Smooth muscle cell (in vitro differentiated cells): ENCODE results near the gene GLDN. TPM values are rescaled to one million over a fixed set of nuclear protein-coding genes. Genes with fewer than 3 reads are reported as not detected.

Source experiments
- DNase-seq: peaks from one replicate; lab custom pipeline; 2025; ENCODE audit not compliant: unreplicated experiment; lab: John Stamatoyannopoulos, UW
- H2AFZ ChIP-seq: fragments of 200-600 bp; sonication (generic); 2 replicates; pipeline ENCODE4 v1.6.0; 2016; ENCODE audit warnings: antibody characterized with exemption, low read depth, mild to moderate bottlenecking
- H3F3A ChIP-seq: fragments of 200-600 bp; sonication (generic); 2 replicates; pipeline ENCODE4 v1.6.0; 2017; ENCODE audit warnings: antibody characterized with exemption, low read depth
- H3K27ac ChIP-seq: fragments of 200-600 bp; sonication (generic); 2 replicates; pipeline ENCODE4 v1.5.1; 2016; ENCODE audit warnings: low read depth, mild to moderate bottlenecking
- H3K27me3 ChIP-seq: fragments of 200-600 bp; sonication (generic); 2 replicates; pipeline ENCODE4 v1.6.1; 2016; ENCODE audit warnings: low read depth, mild to moderate bottlenecking
- H3K36me3 ChIP-seq: fragments of 200-600 bp; sonication (generic); 2 replicates; pipeline ENCODE4 v1.5.1; 2016; ENCODE audit warnings: low read depth
- H3K4me1 ChIP-seq: fragments of 200-600 bp; sonication (generic); 2 replicates; pipeline ENCODE4 v1.5.1; 2016; ENCODE audit warnings: low read depth
- H3K4me2 ChIP-seq: fragments of 200-600 bp; sonication (generic); 2 replicates; pipeline ENCODE4 v1.6.0; 2016; ENCODE audit warnings: mild to moderate bottlenecking
- H3K4me3 ChIP-seq: fragments of 200-600 bp; sonication (generic); 2 replicates; pipeline ENCODE4 v1.5.1; 2016; ENCODE audit warnings: mild to moderate bottlenecking
- H3K79me2 ChIP-seq: fragments of 200-600 bp; sonication (generic); 2 replicates; pipeline ENCODE4 v1.6.0; 2016; ENCODE audit warnings: low read depth, mild to moderate bottlenecking
- H3K9ac ChIP-seq: fragments of 200-600 bp; sonication (generic); 2 replicates; pipeline ENCODE4 v1.6.0; 2016; ENCODE audit warnings: low read depth
- H3K9me3 ChIP-seq: fragments of 200-600 bp; sonication (generic); replicated peaks from 2 replicates; pipeline ENCODE4 v1.5.1; 2016; ENCODE audit warnings: low read depth
- H4K20me1 ChIP-seq: fragments of 200-600 bp; sonication (generic); 2 replicates; pipeline ENCODE4 v1.6.0; 2016; ENCODE audit warnings: low read depth
- WGBS: methylation state at CpG from one replicate; pipeline ENCODE4 v1.1.7; 2016; ENCODE audit warnings: low lambda C conversion rate; 5-methylcytosine and 5-hydroxymethylcytosine counted together
- polyA plus RNA-seq: library from polyadenylated mRNA; unstranded; fragments of >200 nt; fragmentation: Nextera tagmentation; extraction: Ambion mirVana; gene quantifications from 2 replicates; pipeline ENCODE4 v1.2.1, GENCODE V29; 2016
- total RNA-seq: library from RNA; depleted of rRNA; stranded (reverse); fragments of >200 nt; gene quantifications from 2 replicates; pipeline ENCODE4 v1.2.3, GENCODE V29; 2014
- TF ChIP-seq, protein P1 (sequence below): fragments of 200-600 bp; sonication (generic); IDR thresholded peaks from 2 replicates; pipeline ENCODE4 v1.5.1; 2017; ENCODE audit warnings: borderline replicate concordance, mild to moderate bottlenecking, antibody characterized with exemption; ENCODE audit not compliant: insufficient read depth, poor library complexity, severe bottlenecking

GLDN gene
- total and polyA plus RNA-seq, 2 experiments from 2014 or later: 0.18 to 0.81 TPM

DNA sequence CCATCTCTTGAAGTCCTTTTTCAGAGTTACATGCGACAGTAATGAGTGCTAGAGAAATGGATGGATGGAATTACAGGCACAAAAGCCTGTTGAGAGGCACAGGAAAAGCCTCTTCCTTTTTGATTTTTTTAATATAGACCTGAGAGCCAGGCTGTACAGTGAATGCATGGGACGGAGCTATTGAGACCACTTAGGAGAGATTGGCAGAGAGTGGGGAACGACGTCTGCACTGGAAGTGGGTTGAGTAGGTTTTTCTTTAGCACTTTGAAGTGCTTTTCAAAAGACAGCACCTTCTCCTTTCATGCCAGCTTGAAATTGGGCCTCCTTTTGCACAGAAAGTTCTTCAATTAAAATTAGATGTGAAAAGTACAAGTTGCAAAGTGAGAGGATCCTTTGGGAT lies 37.0 kb downstream of the GLDN start:
- 93% methylated on average over 4 of the region's 4 CpGs for WGBS
- TF ChIP-seq, protein P1, sequence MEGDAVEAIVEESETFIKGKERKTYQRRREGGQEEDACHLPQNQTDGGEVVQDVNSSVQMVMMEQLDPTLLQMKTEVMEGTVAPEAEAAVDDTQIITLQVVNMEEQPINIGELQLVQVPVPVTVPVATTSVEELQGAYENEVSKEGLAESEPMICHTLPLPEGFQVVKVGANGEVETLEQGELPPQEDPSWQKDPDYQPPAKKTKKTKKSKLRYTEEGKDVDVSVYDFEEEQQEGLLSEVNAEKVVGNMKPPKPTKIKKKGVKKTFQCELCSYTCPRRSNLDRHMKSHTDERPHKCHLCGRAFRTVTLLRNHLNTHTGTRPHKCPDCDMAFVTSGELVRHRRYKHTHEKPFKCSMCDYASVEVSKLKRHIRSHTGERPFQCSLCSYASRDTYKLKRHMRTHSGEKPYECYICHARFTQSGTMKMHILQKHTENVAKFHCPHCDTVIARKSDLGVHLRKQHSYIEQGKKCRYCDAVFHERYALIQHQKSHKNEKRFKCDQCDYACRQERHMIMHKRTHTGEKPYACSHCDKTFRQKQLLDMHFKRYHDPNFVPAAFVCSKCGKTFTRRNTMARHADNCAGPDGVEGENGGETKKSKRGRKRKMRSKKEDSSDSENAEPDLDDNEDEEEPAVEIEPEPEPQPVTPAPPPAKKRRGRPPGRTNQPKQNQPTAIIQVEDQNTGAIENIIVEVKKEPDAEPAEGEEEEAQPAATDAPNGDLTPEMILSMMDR: no peak

DNA sequence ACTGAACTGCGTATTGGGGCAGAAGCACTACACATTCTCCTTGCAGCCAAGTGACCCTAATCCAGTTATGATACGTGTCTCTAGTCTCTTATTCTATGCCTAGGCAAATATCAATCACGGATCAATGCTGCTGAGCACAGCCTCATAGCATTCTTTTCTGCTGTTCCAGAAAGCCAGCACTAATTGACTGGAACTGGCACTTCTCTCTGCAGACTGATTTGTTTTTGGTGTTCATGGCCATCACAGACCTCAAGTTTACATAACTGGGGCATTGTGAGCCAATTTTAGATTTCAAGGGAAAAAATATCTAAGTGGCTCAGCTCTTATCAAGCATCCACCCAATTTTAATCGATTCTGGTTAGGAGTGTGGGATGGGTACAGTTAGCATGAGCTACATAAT lies 37.9 kb downstream of the GLDN start:
- H3K4me1 ChIP-seq: no peaks in the 10 kb centered on the region
- DNase-seq: no peak
- H3K9ac ChIP-seq: no peak overlapping the region
- H3K4me2 ChIP-seq: no peak overlapping the region
- 88% methylated on average over 4 of the region's 4 CpGs for WGBS
- no peaks in the 10 kb centered on the region for H3K36me3 ChIP-seq
- no peak overlapping the region for H2AFZ ChIP-seq
- H4K20me1 ChIP-seq: no peaks in the 10 kb centered on the region
- no peaks in the 10 kb centered on the region for H3K79me2 ChIP-seq
- no peaks in the 10 kb centered on the region for H3K9me3 ChIP-seq
- no peak overlapping the region for H3K4me3 ChIP-seq
- TF ChIP-seq, protein P1: no peak
- no peaks in the 10 kb centered on the region for H3F3A ChIP-seq
- H3K27me3 ChIP-seq: no peaks in the 10 kb centered on the region
- no peak overlapping the region for H3K27ac ChIP-seq

More for the DNA sequence above, 37.0 kb downstream of the GLDN start:
- Histone ChIP-seq H3K27me3 (no peaks in the 10 kb centered on the region), H3K4me2 (no peak overlapping the region), H3K79me2 (no peaks in the 10 kb centered on the region), H3K4me1 (no peaks in the 10 kb centered on the region), H3K36me3 (no peaks in the 10 kb centered on the region), H3K4me3 (no peak overlapping the region), H4K20me1 (no peaks in the 10 kb centered on the region), H2AFZ (no peak overlapping the region), H3K27ac (no peak overlapping the region), H3F3A (no peaks in the 10 kb centered on the region), H3K9me3 (no peaks in the 10 kb centered on the region), H3K9ac (no peak overlapping the region)
- no peak for DNase-seq

DNA sequence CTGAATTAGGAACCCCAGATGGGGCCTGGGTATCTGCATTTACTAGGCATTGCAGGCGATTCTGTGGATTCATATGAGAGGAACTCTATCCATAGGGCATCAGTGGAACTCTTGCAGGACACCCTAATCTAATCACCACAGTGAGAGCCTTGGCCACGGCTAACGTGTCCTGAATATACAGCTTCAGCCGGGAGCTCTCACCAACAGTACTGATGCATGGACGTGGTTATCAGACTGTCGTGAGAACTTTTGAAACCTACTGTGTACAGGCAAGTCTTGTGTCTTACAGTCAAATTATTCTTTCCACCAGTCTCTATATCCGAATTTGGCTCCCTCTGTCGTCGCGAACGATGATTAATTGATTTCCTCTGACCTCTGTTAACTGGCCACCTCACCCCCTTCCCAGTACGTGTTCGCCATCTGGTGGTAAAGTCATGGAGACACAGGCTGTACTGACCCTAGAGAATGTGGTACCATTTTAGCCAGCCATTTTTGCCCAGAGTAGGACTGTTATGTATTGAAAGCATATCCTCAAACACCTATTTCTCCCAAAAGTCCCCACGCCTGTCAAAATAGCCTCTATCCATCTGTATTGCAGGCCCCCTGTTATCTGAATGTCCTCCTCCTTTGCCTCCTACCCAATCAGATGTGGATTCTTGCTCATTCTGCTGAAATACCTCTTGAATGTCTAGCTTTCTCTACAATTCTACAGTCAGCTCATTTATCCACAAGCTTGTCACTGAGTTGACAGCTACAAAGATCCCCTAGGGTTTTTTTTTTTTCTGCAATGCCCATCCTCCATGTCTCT lies 39.7 kb downstream of the GLDN start:
- TF ChIP-seq, protein P1: peak; percentile 91
- Histone ChIP-seq H3K9me3 (no peaks in the 10 kb centered on the region), H3K79me2 (no peaks in the 10 kb centered on the region), H3K4me1 (no peaks in the 10 kb centered on the region), H2AFZ (no peak overlapping the region), H3K27ac (no peak overlapping the region), H4K20me1 (no peaks in the 10 kb centered on the region), H3F3A (no peaks in the 10 kb centered on the region), H3K4me2 (peak overlapping the region; percentile 81), H3K36me3 (no peaks in the 10 kb centered on the region), H3K4me3 (peak overlapping the region; percentile 25), H3K27me3 (no peaks in the 10 kb centered on the region), H3K9ac (no peak overlapping the region)
- no peak for DNase-seq
- 12% methylated on average over 14 of the region's 14 CpGs for whole genome bisulfite sequencing

DNA sequence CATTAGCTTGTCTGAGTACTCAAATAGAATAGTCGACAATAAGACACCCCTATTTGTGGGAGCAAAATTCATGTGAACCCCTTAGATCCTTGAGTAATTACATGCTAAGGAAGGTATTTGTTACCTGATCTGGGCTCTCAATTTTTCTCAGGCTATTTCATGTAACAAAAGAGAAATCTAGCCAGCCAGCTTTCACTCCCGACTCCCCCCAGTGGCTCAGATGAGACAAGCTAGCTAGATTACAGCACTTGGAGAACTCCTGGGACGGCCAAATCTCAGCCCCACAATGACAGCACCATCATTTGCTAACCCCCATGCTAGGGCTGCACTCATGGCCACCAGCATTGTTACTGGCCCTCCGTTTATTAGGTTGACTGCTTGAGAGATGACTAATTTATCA lies 41.3 kb downstream of the GLDN start:
- no peak for DNase-seq
- Histone ChIP-seq H2AFZ (no peak overlapping the region), H3K36me3 (no peaks in the 10 kb centered on the region), H3K4me1 (no peaks in the 10 kb centered on the region), H3K27ac (no peak overlapping the region), H3K4me3 (no peak overlapping the region), H3F3A (no peaks in the 10 kb centered on the region), H3K27me3 (no peaks in the 10 kb centered on the region), H4K20me1 (no peaks in the 10 kb centered on the region), H3K9ac (no peak overlapping the region), H3K79me2 (no peaks in the 10 kb centered on the region), H3K4me2 (no peak overlapping the region), H3K9me3 (no peaks in the 10 kb centered on the region)
- WGBS: 30% methylated on average over 4 of the region's 4 CpGs
- TF ChIP-seq, protein P1: peak; percentile 41
